GM21619 (cell line): ENCODE measurements around the gene RNF213.
"Not testable (repeated sequence)": the region's sequence is repeated elsewhere in the genome, so short reads cannot be mapped to it uniquely, and the experiment has no call there.

Experiments
- ATAC-seq: cut with Tn5 transposase; IDR thresholded peaks from one replicate; pipeline ENCODE4 v1.9.1; 2021; ENCODE audit not compliant: unreplicated experiment

The RNF213 gene

DNA sequence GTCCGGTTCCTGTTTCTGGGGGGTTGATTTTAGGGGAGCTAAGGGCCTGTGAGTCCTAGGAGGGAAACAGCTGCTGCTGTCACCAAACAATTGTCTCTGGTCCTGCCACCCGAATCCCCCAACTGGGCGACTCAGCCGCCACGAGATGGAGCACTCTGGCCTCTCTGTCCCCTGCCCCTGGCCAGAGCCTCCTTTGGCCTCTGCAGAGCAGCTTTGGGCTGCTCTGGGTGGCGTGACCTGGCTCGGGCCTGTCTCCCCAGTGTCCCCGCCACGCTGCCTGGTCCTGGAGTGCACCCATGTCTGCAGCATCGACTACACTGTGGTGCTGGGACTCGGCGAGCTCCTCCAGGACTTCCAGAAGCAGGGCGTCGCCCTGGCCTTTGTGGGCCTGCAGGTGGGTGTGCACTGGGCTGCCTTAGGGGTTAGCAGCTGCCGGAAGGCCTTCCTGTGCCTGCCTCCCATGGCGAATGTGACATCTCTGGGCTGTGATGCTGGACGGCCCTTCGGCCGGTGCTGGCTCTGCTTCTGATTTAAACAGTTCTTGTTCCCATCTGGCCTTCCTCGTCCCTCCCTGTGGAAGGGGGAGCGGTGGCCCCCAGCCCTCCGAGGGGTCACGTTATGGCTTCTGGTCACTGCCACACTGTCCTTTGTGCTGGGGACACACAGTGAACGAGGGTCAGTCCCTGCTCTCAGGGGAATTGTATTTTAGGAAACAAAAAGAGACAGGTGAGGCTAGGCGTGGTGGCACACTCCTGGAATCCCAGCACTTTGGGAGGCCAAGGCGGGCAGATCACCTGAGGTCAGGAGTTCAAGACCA is 11.6 kb upstream of the RNF213 start:
- no peak for ATAC-seq

DNA sequence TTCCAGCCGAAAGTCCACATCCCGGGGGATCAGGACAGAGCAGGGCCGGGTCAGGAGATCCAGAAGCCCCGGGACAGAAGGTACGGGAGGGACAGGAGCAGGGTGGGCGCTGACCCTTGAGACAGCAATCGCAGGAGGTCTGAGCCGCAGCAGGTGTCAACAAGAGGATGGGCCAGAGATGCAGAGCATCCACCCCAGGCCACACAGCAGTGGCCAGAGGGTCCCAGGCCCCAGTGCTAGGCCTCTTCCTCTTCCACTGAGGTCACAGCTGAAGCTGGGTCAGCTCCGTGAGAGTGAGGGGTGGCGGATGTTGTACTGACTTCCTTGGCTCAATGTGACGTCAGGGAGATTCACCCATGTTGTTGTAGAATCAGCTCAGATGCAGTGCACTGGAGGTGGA is 8.7 kb upstream of the RNF213 start:
- ATAC-seq, result no peak

DNA sequence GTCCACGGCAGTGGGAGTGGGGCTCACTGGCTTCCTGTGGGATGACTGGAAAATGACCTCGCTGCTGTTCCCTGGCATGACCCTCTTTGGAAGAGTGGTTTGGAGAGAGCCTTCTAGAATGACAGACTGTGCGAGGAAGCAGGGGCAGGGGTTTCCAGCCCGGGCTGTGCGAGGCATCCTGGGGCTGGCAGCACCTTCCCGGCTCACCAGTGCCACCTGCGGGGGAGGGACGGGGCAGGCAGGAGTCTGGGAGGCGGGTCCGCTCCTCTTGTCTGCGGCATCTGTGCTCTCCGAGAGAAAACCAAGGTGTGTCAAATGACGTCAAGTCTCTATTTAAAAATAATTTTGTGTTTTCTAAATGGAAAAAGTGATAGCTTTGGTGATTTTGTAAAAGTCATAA is 7.8 kb upstream of the RNF213 start:
- ATAC-seq, result no peak

DNA sequence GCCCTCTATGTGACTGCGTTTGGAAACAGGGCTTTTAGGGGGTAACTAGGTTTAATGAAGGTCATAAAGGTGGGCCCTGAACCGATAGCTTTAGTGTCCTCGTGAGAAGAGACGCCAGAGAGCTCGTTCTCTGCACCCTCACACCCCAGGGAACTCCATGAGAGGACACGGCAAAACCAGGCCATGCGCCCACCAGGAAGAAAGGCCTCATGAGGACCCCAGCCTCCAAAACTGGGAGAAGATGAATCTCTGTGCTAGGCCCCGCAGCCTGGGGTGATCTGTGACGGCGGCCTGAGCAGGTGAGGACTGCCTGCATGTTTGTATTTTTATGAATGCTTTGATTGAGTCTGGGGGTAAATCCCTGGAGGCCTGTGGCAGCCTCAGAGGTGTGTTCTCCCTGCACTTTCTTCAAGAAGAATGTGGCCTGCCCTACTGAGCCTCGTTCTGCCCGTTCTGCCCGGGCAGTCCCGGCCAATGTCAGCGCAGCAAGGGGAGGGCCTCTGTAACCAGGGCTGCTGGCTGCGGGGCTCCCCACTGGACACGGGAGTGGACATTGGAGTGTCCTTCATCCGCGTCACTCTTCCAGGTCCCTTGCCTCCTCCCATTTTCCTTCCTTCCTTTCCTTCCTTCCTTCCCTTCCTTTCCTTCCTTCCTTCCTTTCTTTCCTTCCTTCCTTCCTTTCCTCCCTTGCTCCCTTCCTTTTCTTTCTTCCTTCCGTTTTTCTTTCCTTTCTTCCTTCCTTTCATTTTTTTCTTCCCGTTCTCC is 6.8 kb upstream of the RNF213 start:
- ATAC-seq, result no peak

DNA sequence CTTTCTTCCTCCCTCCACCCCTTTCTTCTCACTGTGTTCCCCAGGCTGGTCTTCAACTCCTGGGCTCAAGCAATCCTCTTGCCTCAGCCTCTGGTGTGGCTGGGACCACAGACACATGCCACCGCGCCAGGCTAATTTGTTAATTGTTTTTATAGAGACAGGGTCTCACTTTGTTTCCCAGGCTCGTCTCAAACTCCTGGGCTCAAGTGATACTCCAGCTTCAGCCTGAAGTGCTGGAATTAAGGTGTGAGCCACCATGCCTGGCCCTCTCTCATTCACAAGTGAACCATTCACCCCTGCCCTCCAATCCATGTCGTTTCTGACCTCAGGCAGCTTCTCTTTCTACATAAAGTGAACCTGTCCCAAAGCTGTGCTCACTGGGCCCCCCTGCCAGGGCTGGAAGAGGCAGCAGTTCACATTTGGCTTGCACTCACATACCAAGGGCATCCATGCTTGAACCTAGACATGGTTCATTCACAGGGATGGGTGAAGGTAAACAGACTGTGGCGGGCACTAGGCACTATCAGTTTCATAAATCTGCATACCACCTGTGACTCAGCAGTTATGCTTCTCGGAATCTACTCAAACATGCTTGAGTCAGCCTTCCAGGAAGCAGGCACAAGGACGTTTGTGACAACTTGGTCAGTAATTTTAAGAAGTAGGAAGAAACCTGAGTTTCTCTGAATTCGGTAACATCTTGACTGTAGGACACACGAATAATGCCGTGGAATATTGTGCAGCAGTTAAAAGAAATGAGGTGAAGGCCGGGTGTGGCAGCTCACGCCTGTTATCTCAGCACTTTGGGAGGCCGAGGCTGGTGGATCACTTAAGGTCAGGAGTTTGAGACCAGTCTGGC is 6.0 kb upstream of the RNF213 start:
- ATAC-seq, result peak; percentile 54

DNA sequence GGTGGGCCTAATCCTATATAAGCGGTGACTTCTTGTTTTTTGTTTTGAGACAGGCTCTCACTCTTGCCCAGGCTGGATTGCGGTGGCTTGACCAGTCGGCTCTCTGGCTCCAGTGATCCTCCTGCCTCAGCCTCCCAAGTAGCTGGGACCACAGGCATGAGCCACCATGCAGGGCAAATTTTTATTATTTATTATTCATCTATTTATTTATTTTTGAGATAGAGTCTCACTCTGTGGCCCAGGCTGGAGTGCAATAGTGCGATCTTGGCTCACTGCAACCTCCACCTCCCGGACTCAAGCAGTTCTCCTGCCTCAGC is 4.7 kb upstream of the RNF213 start:
- no peak for ATAC-seq

DNA sequence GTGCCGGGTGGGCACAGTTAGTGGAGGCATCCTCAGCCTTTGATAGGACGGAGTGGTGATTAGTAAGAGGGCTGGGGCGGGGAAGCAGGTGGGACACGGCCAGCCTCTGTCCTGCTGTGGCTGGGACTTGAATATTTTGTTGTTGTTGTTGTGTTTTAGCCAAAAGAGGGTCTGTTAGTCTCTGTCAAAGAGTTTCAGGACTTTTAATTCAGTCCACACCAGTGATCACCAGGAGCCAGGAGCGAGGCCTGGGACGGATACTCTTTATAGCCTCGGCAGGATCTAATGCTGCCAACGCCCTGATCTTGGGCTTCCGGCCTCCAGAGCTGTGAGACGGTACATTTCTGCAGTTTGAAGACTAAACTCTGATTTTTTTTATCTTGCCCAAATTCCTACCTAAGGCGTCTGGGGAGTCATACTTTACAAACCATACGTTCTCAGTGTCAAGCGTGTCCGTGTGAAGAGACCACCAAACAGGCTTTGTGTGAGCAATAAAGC is 2.9 kb upstream of the RNF213 start:
- ATAC-seq, result no peak

DNA sequence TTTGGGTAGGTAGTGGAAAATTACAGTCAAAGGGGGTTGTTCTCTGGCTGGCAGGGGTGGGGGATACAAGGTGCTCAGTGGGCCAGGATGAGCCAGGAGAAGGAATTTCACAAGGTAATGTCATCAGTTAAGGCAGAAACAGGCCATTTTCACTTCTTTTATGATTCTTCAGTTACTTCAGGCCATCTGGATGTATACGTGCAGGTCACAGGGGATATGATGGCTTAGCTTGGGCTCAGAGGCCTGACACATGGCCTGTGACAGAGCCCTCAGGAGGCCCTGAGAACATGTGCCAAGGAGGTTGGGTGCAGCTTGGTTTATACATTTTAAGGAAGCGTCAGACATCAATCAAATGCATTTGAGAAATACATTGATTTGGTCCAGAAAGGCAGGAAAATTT is 2.4 kb upstream of the RNF213 start:
- ATAC-seq, result not testable (repeated sequence)

DNA sequence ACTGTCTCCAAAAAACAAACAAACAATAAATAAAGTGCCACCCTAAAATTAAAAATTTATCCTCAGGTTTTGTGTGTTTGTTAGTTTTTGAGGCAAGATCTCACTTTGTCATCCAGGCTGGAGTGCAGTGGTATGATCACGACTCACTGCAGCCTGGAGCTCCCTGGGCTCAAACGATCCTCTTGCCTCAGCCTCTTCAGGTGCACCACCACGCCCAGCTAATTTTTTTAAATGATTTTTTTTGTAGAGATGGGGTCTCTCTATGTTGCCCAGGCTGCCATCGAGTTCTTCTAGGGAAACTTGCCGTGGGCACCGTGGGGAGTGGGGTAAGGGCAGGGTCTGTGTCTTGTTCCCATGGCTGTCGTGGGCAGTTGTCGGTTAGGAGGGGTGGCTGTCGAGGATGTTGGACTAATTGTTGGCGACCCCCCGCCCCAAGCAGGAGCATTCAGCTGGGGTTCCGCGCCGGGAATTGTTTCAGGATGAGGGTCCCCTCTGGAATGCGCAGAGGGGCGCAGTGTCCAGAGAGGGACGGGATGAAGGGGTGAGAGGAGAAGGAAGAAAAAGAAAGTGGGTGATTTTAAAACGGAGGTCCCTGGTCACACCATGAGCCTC is 1.1 kb upstream of the RNF213 start:
- no peak for ATAC-seq

DNA sequence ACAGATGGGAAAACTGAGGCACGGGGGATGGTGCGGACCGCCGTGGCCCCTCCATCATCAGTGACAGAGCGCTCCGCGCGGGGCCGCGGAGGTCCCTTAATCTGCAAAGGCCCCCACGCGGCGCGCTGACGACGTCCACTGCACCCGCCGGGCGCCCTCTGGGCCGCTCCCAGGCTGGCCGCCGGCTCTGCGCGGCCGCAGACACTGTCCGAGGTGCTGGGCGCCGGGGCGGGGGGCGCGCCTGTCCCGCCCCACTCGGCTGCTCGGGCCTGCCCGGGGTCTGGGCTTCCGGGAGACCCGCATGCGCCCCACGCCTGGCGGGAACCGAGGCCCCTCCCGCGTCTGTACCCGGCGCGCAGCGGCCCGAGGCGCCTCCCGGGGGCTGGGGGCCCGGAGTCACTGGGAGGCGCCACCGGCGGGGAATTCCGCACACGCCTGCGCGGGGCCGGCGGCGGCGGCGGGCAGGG is 550 bp upstream of the RNF213 start:
- ATAC-seq, result no peak

DNA sequence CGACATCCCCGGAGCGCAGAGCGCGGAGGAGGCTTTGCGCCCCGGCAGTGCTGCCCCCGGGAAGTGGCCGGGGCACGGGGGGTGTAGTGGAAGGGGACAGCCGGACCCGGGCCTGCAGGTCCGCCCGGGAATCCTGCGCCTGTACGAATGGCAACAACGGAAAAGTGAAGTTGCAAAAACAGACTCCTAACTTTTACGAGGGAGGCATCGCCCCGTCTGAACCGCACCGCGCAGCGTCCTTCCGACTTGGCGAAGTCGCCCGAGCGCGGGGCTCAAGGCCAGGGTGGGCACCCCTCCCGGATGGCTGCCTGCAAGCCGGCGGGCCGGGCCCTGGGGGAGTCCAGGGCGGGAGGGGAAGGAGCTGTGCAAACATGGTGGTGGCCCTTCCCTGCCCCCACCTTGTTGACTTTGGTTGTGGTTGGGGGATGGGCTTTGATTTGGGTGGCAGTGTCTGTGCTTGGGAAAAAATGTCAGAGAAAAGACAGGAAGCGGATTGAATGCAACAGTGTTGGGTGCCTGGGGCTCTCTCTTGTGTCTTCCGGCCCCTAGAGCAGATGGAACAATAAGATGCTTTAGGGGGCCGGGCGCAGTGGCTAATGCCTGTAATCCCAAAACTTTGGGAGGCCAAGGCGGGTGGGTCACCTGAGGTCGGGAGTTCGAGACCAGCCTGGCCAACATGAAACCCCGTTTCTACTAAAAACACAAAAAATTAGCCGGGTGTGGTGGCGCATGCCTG is 675 bp downstream of the RNF213 start:
- ATAC-seq, result no peak

DNA sequence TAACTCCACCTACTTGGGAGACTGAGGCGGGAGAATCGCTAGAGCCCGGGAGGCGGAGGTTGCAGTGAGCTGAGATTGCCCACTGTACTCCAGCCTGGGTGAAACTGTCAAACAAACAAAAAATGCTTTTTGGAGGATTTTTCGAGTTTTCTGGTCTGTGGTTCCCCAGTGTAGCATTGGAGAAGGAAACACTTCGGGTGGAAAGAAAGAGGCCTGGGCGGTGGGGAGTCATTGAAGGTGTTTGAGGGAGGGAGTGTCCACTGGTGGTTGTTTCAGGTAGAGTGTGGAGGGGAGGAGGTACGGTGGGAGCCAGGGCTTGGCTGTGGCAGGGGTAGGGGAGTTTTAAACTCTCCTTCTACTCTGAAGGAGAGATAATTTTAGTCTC is 1.2 kb downstream of the RNF213 start:
- no peak for ATAC-seq

DNA sequence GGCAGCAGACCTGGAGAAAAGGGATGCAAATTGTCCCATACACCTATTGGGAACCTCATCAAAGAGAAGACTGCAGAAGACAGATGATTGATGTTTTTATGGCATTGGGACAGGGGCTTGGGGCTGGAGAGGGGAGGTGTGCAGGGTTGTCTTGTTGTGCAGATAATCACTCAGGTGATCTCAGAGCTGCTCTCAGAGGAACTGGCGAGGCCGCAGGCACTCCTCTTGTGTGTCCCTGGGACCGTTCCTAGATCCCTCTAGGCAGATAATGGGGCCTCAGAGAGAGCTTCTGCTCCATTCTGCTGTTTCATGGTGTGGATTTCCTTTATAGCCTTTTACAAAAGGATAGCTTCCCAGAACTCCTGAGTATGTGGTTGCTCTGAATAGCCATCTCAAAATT is 1.6 kb downstream of the RNF213 start:
- no peak for ATAC-seq

DNA sequence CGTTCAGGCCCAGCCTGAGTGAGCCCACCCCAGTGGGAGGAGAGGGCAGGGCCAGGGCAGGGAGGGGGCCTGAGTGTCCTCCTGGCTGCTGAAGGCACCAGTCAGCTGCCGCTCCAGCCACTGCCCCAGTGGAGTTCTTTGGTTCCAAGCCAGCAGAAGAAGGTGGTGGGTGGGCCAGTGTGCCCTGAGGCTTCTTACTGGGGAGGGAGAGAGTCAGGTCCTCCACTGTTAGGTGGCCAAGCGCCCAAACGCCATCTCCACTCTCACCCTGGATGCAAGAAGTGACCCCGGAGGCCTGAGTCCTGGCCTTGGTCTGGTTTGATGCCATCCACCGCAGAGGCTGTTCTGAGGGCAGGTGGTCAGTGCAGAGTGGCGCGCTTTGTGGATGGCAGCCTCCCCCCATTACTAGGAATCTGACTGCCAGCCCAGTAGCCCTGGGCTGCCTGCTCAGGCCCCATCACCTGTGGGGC is 2.2 kb downstream of the RNF213 start:
- no peak for ATAC-seq

DNA sequence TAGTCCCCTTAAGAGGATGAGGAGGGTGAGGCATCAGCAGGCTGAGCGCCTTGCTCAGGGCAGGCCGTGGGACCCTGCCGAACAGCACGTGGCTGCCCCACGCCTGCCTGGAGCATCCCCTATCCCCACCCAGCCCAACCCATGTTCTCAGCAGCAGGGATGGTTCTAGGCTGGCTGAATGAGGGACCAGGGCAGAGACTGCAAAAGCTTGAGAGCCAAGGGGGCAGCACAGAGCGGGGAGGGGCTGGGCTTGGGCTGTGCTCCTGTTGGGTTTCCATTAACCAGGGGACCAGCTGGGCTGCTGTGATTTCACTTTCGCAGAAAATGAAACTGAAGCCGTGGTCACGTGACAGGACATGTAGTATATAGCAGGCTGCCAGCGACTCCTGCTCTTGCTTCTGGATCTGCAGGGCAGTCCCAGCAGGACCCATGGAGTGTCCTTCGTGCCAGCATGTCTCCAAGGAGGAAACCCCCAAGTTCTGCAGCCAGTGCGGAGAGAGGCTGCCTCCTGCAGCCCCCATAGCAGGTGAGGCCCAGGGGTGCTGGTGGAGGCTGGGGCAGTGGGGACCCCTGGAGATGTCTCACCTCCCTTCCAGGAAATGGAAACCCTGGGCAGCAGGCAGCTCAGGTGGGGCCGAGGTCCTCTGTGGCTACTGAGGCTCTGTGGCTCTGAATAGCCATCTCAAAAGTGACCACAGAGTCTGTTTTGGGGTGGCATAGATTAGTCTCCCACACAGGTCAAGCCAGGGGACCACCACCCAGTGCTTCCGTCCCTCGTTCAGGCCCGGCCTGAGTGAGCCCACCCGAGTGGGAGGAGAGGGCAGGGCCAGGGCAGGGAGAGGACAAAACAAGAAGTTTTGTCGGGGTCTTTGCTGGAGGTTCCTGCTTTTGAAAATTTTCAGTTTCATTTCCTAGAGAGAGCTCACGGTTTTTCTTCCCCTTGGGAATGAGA is 2.9 kb downstream of the RNF213 start:
- peak; percentile 39 for ATAC-seq

DNA sequence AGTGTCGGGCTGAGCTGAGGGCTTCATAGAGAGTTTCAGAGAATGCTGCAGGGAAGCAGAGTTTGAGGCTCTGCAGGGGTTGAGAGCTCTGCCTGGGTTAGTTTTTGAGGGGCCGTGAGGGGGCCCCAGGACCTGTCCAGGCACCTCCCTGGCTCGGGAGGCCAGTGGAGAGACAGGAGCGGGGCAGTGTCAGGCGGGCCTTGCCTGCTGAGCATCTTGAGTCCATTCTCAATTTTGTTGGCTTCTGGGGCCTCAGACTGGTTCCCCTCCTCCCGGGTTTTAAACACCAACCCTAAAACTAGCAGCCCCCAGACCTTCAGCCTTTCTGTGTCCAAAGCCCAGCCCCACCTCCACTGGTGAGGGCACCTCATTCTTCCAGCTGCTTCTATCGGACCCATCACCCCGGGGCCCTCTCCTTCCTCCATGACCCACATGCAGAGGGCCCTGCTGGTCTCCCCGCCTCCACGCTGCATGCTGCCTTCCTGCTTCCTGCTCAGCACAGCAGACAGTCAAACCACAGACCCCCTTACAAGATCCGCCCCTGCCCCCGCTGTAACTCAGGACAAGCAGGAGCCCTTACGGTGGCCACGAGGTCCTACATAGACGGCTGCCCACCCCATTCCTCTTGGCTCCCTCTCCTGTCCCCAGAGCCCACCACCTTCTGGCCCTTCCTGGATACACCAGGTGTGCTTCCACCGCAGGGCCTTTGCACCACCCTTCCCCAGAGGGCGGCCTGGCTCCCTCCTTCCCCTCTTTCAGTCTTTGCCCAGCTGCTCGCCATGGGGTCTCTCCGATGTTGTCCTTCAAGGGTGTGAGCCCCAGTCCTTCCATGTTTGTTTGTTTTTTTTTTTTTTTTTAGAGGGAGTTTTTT is 3.8 kb downstream of the RNF213 start:
- ATAC-seq, result no peak

DNA sequence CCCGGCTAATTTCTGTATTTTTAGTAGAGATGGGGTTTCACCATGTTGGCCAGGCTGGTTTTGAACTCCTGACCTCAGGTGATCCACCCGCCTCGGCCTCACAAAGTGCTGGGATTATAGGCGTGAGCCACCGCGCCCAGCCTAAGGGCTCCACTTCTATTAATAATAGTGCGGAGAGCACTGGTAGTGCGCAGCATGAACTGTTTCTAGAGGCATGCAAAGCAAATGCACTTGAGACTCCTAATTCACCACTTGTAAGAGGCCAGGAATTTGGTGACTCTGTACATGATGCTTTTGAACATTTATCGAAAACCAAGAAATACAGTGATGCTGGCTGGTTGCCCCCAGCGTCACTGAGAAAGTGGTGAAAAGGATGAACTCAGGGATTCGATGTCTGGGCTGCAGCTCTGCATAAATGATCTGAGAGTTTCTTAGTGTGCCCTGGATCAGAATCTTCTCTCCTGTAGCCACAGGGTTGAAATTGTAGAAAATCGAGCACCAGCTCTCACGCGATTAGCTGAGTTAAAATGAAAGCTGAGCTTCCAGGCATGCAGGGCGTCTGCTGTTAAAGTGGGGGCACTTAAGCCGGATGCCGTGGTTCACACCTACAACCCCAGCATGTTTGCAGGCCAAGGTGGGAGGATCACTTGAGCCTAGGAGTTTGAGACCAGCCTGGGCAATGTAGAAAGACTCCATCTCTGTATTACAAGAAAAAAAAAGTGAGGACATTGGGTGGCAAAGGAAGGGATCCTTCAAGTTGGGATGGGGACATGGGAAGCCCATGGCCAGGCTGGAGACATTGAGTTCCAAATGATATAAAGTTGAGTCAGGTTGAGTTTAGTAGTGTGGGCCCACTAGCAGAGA is 4.8 kb downstream of the RNF213 start:
- ATAC-seq, result no peak
